ENCODE measurements around the gene FBXL13.
"Not testable (repeated sequence)": the region's sequence is repeated elsewhere in the genome, so short reads cannot be mapped to it uniquely, and the experiment has no call there.

FBXL13 gene

DNA sequence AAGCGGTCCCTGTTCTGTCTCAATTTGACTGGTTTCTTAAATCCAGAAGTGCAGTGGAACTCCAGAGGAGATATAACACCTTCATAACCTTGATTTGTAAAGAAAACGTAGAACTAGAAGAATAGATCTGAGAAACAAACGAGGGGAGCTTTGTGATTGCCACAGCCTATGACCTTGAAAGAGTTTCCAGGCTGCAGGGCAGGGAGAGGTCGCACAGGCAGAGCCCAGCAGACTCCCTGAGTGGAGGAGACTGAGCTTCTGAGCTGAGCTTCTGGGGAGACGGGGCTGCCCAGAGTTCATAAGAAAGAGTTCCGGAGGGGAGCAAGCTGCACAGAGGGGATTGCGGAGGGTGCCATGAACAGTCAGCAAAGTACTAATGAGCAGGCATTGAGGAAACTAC, 268.0 kb downstream of the FBXL13 start:
- DNase-seq: no peak

DNA sequence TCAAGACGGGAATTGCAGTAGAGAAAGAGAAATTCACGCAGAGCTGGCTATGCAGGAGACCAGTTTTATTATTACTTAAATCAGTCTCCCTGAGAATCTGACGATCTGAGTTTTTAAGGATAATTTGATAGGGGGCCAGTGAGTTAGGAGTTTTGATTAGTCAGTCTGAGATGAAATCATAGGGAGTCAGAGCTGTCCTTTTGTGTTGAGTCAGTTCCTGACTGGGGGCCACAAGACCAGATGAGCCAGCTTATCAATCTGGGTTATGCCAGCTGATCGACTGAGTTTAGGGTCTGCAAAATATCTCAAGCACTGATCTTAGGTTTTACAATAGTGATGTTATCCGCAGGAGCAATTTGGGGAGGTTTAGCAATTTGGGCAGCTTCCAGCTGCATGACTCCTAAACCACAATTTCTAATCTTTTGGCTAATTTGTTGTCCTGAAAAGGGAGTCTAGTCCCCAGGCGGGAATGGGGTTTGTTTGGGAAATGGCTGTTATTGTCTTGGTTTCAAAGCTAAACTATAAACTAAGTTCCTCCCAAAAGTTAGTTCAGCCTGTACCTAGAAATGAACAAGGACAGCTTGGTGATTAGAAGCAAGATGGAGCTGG, 278.5 kb downstream of the FBXL13 start:
- DNase-seq: not testable (repeated sequence)

DNA sequence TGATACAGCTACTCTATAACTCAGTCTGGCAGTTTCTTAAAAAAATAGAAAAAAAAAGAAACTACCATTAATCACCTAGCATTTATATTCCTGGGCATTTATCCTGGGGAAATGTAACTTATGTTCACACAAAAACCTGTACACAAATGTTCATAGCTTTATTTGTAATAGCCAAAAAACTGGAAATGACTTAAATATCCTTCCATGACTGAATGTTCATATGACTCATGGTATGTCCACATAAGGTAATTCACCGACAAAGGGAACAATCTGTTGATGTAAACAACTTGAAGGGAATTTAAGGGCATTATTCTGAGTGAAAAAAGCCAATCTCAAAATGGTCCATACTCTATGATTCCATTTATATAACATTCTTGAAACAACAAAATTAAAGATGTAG, 280.0 kb downstream of the FBXL13 start:
- DNase-seq: not testable (repeated sequence)

DNA sequence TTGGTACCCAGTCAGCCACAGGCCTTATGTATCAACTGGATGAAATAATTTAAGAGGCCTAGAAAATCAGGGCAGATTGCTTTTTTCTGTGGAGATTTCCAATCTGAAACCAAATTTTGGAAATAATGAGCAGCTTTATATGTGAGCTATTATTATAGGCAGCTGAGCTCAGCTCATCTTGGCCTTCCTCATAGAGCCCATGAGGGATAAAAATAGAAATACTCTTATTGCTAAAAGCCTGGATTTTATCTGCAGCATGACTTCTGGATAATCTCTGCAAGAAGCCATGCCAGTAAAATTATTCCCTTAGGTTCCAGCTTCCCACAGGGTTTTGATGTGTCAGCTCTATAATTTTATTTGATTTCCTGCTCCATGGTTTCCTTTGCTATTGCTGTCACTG, 282.8 kb downstream of the FBXL13 start:
- not testable (repeated sequence) for DNase-seq

DNA sequence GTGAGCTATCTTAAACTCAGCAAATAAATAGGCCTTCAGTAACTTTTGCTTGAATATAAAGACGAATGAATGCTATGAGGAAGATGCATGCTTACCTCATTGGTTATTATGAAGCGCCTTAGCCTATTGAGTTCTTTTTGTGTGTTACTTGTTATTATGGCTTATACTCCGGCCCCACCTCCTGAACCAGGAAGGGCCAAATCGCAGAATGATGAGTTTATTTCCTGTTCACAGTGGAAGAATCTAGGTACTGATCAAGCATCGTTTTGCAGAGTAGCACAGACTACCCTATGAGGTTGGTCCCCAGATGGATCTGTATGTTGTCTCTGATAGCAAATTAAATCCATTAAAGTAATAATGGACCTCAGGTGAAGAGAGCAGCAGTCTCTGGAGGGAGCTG, 283.2 kb downstream of the FBXL13 start:
- not testable (repeated sequence) for DNase-seq

DNA sequence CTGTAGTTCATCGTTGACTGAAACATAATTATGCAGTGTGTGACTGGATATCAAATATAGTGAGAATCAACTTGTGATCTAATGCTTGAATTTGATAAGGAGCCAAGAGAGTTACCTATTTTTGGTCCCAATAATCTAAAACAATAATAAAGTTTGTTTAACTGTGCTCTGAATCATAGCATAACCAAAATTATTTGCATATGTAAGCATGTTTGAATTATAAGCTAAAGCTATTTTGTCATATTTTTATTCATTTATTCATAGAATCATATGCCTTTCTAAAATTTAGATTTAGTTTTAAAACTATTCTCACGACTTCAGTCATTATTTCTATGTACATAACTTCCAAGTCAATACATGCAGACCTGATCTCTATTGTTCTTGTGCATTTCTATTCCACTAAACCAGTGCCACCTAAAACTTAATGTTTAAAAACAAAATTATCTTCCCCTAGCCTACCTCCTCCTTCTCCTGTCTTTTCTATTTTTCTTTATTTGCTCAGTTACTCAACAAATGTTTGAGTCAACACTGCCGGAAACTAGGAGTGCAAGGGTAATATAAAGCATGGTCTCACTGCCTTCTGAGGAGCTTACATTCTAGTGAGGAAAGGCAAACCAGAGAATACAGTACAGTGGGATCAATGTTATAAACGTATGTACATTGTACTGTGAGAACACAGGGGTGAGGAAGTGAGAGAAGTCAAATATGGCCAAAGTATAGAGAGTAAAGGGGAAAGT, 284.1 kb downstream of the FBXL13 start:
- DNase-seq: not testable (repeated sequence)

DNA sequence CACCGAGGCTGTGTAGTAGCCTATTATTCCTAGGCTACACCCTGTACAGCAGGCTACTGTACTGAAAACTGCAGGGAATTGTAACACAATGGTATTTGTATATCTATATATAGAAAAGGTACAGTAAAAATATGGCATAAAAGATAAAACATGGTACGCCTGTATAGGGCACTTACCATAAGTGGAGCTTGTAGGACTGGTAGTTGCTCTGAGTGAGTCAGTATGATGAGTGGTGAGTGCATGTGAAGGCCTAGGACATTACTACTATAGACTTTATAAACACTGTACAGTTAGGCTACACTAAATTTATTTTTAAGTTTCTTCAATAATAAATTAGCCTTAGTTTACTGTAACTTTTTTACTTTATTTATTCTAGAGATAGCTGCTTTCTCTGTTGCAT, 285.8 kb downstream of the FBXL13 start:
- DNase-seq: not testable (repeated sequence)

DNA sequence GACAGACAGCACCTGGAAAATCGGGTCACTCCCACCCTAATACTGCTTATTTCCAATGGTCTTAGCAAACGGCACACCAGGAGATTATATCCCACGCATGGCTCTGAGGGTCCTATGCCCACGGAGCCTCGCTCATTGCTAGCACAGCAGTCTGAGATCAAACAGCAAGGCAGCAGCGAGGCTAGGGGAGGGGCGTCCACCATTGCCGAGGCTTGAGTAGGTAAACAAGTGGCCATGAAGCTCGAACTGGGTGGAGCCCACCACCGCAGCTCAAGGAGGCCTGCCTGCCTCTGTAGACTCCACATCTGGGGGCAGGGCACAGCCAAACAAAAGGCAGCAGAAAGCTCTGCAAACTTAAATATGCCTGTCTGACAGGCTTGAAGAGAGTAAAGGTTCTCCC, 293.7 kb downstream of the FBXL13 start:
- DNase-seq: not testable (repeated sequence)

DNA sequence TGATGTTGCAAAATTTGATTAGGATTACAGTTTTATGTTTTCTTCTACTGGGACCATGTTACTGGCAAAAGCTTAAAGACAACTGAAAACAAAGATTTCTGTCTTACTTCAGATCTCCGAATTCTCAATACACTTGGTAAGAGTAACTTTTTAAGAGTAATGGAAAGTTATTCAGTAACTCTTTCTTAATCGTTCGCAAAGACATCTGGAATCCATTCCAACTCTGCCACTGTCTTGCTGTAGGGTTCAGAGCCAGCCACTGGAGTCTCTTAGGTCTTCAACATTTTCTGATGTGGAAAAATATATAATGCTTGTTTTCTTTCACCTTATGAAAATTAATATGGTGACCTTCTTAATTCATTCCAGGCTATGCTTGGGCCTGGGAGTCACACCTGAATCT, 295.9 kb downstream of the FBXL13 start:
- not testable (repeated sequence) for DNase-seq

DNA sequence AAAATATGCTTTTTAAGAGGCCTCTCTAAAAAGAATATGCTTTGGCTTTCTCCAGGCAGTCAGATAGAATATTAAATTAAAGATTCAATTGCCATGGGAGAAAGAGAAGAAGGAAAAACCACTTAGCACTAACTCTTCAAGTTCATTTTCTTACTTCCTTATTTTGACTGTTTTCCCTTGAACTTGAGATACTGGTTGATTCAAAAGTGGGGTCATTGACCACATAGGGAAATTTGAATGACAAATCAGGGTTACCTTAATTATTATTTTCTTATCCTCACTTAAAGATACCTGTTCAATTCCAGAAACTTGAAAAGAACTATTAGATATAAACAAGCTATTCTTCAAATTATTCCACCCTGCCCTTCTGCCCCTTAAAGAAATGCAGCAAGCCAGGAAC, 298.4 kb downstream of the FBXL13 start:
- DNase-seq: not testable (repeated sequence)

DNA sequence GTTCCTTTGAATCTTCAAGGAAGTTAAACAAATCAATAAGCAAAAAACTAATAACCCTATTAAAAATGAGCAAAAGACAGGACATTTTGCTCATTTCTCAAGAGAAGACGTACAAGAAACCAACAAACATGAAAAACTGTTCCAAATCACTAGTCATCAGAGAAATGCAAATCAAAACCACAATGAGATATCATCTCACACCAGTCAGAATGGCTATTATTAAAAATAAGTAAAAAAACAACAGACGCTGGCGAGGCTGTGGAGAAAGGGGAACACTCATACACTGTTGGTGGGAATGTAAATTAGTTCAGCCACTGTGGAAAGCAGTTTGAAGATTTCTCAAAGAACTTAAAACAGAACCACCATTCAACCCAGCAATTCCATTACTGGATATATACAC, 304.1 kb downstream of the FBXL13 start:
- not testable (repeated sequence) for DNase-seq

DNA sequence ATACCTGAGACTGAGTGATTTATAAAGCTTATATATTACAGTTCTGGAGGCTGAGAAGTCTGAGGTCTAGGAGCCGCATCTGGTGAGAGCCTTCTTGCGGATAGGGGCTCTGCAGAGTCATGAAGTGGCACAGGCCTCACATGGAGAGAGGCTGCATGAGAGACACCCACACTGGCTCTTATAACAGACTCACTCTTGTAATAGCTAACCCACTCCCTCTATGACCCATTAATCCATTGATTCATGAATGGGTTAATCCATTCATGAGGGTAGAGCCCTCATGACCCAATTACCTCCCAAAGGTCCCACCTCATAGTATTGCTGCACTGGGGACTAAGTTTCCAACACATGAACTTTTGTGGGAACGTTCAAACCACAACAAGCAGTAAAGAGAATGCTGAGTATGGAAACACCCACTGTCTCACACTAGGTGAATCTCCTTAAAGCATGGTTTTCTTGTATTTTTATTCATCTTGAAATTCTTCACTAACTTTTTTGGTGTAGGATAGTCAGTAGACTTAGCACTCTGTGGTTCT, 304.9 kb downstream of the FBXL13 start:
- DNase-seq: not testable (repeated sequence)

DNA sequence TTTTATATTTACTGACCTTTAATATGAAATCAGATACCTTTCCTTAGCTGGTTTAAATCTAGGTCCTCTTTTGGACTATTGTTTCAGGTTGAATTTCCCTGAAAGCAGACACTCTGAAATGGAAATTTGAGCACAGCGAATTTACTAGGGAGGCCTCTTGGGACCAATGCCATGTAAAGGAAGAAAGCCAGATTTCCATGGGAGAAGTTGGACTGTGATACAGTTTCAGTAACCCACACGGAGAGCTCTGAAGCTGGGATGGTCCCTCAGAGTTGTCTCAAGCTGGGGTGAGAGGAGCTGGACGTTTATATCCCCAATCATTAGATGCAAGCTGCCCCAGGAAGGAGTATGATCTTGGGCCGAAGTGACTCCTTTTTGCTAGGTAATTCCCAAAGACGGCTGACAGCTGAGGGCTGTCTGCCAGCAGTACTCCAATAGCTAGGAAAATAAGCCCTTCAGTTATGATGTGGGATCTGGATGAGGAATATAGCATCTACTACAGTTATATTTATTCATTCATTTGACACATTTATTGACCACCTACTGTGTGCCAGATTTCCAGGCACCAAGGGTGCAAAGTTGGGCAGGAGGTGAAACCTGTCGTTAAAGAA, 311.2 kb downstream of the FBXL13 start:
- DNase-seq: not testable (repeated sequence)

Measured in KG1 (cell line).